H1 (cell line): ENCODE measurements around the gene CCNI. TPM values are rescaled to one million over a fixed set of nuclear protein-coding genes. Genes with fewer than 3 reads are reported as not detected.

Source experiments
- CTCF ChIA-PET: fragments of 300-600 bp; sonication (Branson Sonifier 250); formaldehyde crosslinking; loops from one replicate; lab custom pipeline; 2021; ENCODE audit not compliant: partially characterized antibody; lab: Charles Lee
- POLR2A ChIA-PET: fragments of 300-600 bp; sonication (Branson Sonifier 250); formaldehyde crosslinking; loops from one replicate; lab custom pipeline; 2021; ENCODE audit warnings: inconsistent platforms; ENCODE audit not compliant: partially characterized antibody; lab: Charles Lee
- DNase-seq, 2 experiments: peaks; one replicate each; pipeline versions ENCODE4 v3.0.0 to v3.0.0-alpha.2; 2010 to 2022; ENCODE audit warnings: low spot score in 2 of 2, low read depth in 1 of 2, mixed read lengths in 1 of 2
- FAIRE-seq: peaks from 2 replicates; lab custom pipeline; 2011; peaks lifted over from hg19 to GRCh38; lab: Jason Lieb, UNC
- H2AFZ ChIP-seq: 2 replicates; pipeline ENCODE4 v1.8.1; 2012; ENCODE audit warnings: low read length, inconsistent platforms
- H2AK5ac ChIP-seq: 2 replicates; pipeline ENCODE4 v1.6.1; 2013; ENCODE audit warnings: low read depth, low read length
- H2BK120ac ChIP-seq: replicated peaks from 2 replicates; pipeline ENCODE3; 2013; ENCODE audit warnings: low read depth, low read length, inconsistent platforms
- H2BK12ac ChIP-seq: 2 replicates; pipeline ENCODE4 v1.6.1; 2013; ENCODE audit warnings: low read depth, low read length
- H2BK15ac ChIP-seq: 2 replicates; pipeline ENCODE4 v1.6.1; 2013; ENCODE audit warnings: low read length
- H2BK20ac ChIP-seq: 2 replicates; pipeline ENCODE4 v1.6.1; 2013; ENCODE audit warnings: low read length
- H2BK5ac ChIP-seq: 2 replicates; pipeline ENCODE4 v1.6.1; 2013; ENCODE audit warnings: low read depth, low read length
- H3K14ac ChIP-seq: 2 replicates; pipeline ENCODE4 v1.6.1; 2013; ENCODE audit warnings: inconsistent platforms; ENCODE audit not compliant: insufficient read length
- H3K18ac ChIP-seq: 2 replicates; pipeline ENCODE4 v1.6.1; 2013; ENCODE audit warnings: low read length; ENCODE audit errors: extremely low read depth
- H3K23ac ChIP-seq: 2 replicates; pipeline ENCODE4 v1.6.1; 2013; ENCODE audit warnings: inconsistent platforms; ENCODE audit not compliant: insufficient read length
- H3K23me2 ChIP-seq: 2 replicates; pipeline ENCODE4 v1.6.1; 2013; ENCODE audit warnings: low read depth, low read length
- H3K27ac ChIP-seq: 2 replicates; pipeline ENCODE4 v1.6.1; 2011; ENCODE audit warnings: low read depth, low read length, inconsistent platforms
- H3K27me3 ChIP-seq, 4 experiments: replicated peaks in 1 of 4; 1 replicate in 1 of 4; 2 replicates in 3 of 4; pipeline versions ENCODE4 v1.6.1 to v1.8.1; 2011 to 2013; ENCODE audit warnings: low read length in 3 of 4, mild to moderate bottlenecking in 3 of 4, inconsistent platforms in 2 of 4, mixed read lengths in 2 of 4, moderate library complexity in 1 of 4; ENCODE audit not compliant: control insufficient read depth in 3 of 4, insufficient read depth in 3 of 4; ENCODE audit errors: extremely low read depth in 1 of 4
- H3K36me3 ChIP-seq, 4 experiments: 2 replicates each; pipeline versions ENCODE4 v1.6.1 to v1.8.1; 2011 to 2013; ENCODE audit warnings: mild to moderate bottlenecking in 4 of 4, low read length in 3 of 4, moderate library complexity in 2 of 4, control low read depth in 1 of 4, inconsistent platforms in 1 of 4; ENCODE audit not compliant: insufficient read depth in 4 of 4, control insufficient read depth in 2 of 4
- H3K4ac ChIP-seq: replicated peaks from 2 replicates; pipeline ENCODE3; 2013; ENCODE audit warnings: low read length, low read depth, mixed read lengths, inconsistent platforms; ENCODE audit not compliant: insufficient read length
- H3K4me1 ChIP-seq, 4 experiments: replicated peaks in 1 of 4; 1 replicate in 1 of 4; 2 replicates in 3 of 4; pipeline versions ENCODE4 v1.6.1 to v1.8.1; 2011 to 2013; ENCODE audit warnings: low read length in 3 of 4, inconsistent platforms in 2 of 4, mixed read lengths in 1 of 4; ENCODE audit not compliant: insufficient read depth in 4 of 4, control insufficient read depth in 3 of 4
- H3K4me2 ChIP-seq, 2 experiments: 2 replicates each; pipeline versions ENCODE4 v1.6.1 to v1.8.1; 2011 to 2013; ENCODE audit warnings: low read depth in 2 of 2, low read length in 2 of 2, control low read depth in 1 of 2, inconsistent platforms in 1 of 2, mild to moderate bottlenecking in 1 of 2; ENCODE audit not compliant: insufficient read depth in 1 of 2
- H3K4me3 ChIP-seq, 4 experiments: fragments of 200-600, 300-600 bp in 1 of 4; sonication (generic), shearing (Covaris generic), sonication (Bioruptor Twin) in 1 of 4; 2 replicates each; pipeline versions ENCODE4 v1.5.1 to v1.8.1; 2011 to 2016; ENCODE audit warnings: low read length in 4 of 4, low read depth in 3 of 4, control low read depth in 2 of 4, inconsistent platforms in 2 of 4, mild to moderate bottlenecking in 2 of 4, mixed read lengths in 1 of 4, moderate library complexity in 1 of 4; ENCODE audit not compliant: insufficient read depth in 2 of 4; ENCODE audit errors: extremely low read depth in 1 of 4
- H3K56ac ChIP-seq: replicated peaks from 2 replicates; pipeline ENCODE3; 2013; ENCODE audit warnings: low read depth, mild to moderate bottlenecking, mixed read lengths, low read length, inconsistent platforms; ENCODE audit not compliant: insufficient read length
- H3K79me1 ChIP-seq: 2 replicates; pipeline ENCODE4 v1.6.1; 2013; ENCODE audit warnings: low read depth, low read length, control low read depth
- H3K79me2 ChIP-seq, 2 experiments: 2 replicates each; pipeline versions ENCODE4 v1.6.1 to v1.8.1; 2012 to 2013; ENCODE audit warnings: low read length in 2 of 2, mild to moderate bottlenecking in 2 of 2, inconsistent platforms in 1 of 2; ENCODE audit not compliant: insufficient read depth in 2 of 2, control insufficient read depth in 1 of 2
- H3K9ac ChIP-seq, 4 experiments: replicated peaks in 1 of 4; 1 replicate in 1 of 4; 2 replicates in 3 of 4; pipeline versions ENCODE4 v1.6.1 to v1.8.1; 2011 to 2013; ENCODE audit warnings: low read depth in 3 of 4, low read length in 3 of 4, control low read depth in 2 of 4, mild to moderate bottlenecking in 2 of 4, moderate library complexity in 2 of 4, inconsistent platforms in 1 of 4; ENCODE audit errors: extremely low read depth in 1 of 4
- H3K9me3 ChIP-seq, 2 experiments: 2 replicates each; pipeline versions ENCODE4 v1.6.1 to v1.8.1; 2012 to 2013; ENCODE audit warnings: mild to moderate bottlenecking in 2 of 2, moderate library complexity in 2 of 2, control low read depth in 1 of 2, inconsistent platforms in 1 of 2, low read depth in 1 of 2, low read length in 1 of 2, mixed read lengths in 1 of 2; ENCODE audit not compliant: insufficient read depth in 2 of 2
- H4K20me1 ChIP-seq, 2 experiments: replicated peaks in 1 of 2; 2 replicates each; pipeline versions ENCODE3 to v1.8.1; 2011 to 2013; ENCODE audit warnings: inconsistent platforms in 2 of 2, low read length in 2 of 2, mild to moderate bottlenecking in 1 of 2; ENCODE audit not compliant: insufficient read depth in 2 of 2, control insufficient read depth in 1 of 2
- H4K5ac ChIP-seq: 2 replicates; pipeline ENCODE4 v1.6.1; 2013; ENCODE audit warnings: low read length, low read depth, mixed read lengths, inconsistent platforms; ENCODE audit not compliant: insufficient read length
- H4K8ac ChIP-seq: 2 replicates; pipeline ENCODE4 v1.8.0; 2013; ENCODE audit warnings: mild to moderate bottlenecking, moderate library complexity, low read length, inconsistent platforms; ENCODE audit not compliant: insufficient read depth; ENCODE audit errors: extremely low read depth
- H4K91ac ChIP-seq: replicated peaks from 2 replicates; pipeline ENCODE3; 2013; ENCODE audit warnings: low read length, mixed read lengths, inconsistent platforms; ENCODE audit not compliant: insufficient read length
- ATF2 ChIP-seq: IDR thresholded peaks from 2 replicates; pipeline ENCODE4 v1.6.1; 2012; ENCODE audit warnings: low read length, inconsistent platforms
- CEBPB ChIP-seq: IDR thresholded peaks from 2 replicates; pipeline ENCODE4 v1.6.1; 2012; ENCODE audit warnings: low read depth, low read length
- CREB1 ChIP-seq: IDR thresholded peaks from 2 replicates; pipeline ENCODE4 v1.6.1; 2012; ENCODE audit warnings: inconsistent platforms
- HDAC2 ChIP-seq, 2 experiments: fragments of 300-600 bp in 1 of 2; sonication (generic) in 1 of 2; IDR thresholded peaks; 2 replicates each; pipeline ENCODE4 v1.6.1; 2011 to 2012; ENCODE audit warnings: low read depth in 2 of 2, low read length in 2 of 2, mild to moderate bottlenecking in 2 of 2, moderate library complexity in 2 of 2, borderline replicate concordance in 1 of 2, inconsistent platforms in 1 of 2
- KDM1A ChIP-seq: fragments of 200-600, 300-600 bp; sonication (generic); IDR thresholded peaks from 2 replicates; pipeline ENCODE4 v1.7.1; 2016; ENCODE audit warnings: mild to moderate bottlenecking, low read length, borderline replicate concordance
- RFX5 ChIP-seq: IDR thresholded peaks from 2 replicates; pipeline ENCODE4 v1.6.1; 2011; ENCODE audit warnings: low read depth, low read length, improper control_type of control experiment, borderline replicate concordance
- SIRT6 ChIP-seq: IDR thresholded peaks from one replicate; pipeline ENCODE4 v1.7.1; 2012; ENCODE audit warnings: low read length, inconsistent platforms
- WGBS, 2 experiments: shearing (Covaris generic) in 1 of 2; methylation state at CpG; one replicate each; pipeline versions ENCODE4 v1.1.6 to v1.1.7; 2013 to 2015; ENCODE audit warnings: low lambda C conversion rate in 2 of 2, mixed read lengths in 2 of 2, inconsistent platforms in 1 of 2, low coverage in 1 of 2, missing lambda C conversion rate in 1 of 2; ENCODE audit not compliant: insufficient replicate concordance in 2 of 2, insufficient coverage in 1 of 2, insufficient read length in 1 of 2; ENCODE audit errors: extremely low coverage in 1 of 2, missing lambda C conversion rate in 1 of 2; 5-methylcytosine and 5-hydroxymethylcytosine counted together
- polyA plus RNA-seq, 7 experiments: library from polyadenylated mRNA; depleted of rRNA in 3 of 7; stranded (reverse) in 5 of 7; unstranded in 2 of 7; fragments of >200 nt in 5 of 7; fragments of 200-250 nt in 2 of 7; gene quantifications; 1 replicate in 5 of 7; 2 replicates in 1 of 7; 4 replicates in 1 of 7; pipeline versions ENCODE4 v1.2.1 to v1.2.3, GENCODE V29; 2011 to 2013; ENCODE audit warnings: missing spikeins in 2 of 7, mixed read lengths in 2 of 7
- total RNA-seq: library from RNA; stranded (reverse); fragmentation: NEBNext Ultra II Directional; extraction: Animal tissue kit (Norgen Biotek cat#: 25700); gene quantifications from 2 replicates; pipeline ENCODE4 v1.2.1, GENCODE V29; 2021

The CCNI gene
- total and polyA plus RNA-seq, 2 of the 8 experiments (the other 6 are each of a cell fraction or from before 2014, with no cell fraction given) = 97.8 to 234 TPM

GRCh38 chr4:77015390-77015789 lies 60.4 kb downstream of the CCNI start:
- Histone ChIP-seq H3K79me1 (no peaks in the 10 kb centered on the region), H3K23ac (no peak overlapping the region), H3K4me1 (peaks cover 0 to 15% (median 8%) of the 10 kb centered on the region in 4 experiments; a peak in 6 of 7 replicates), H3K79me2 (no peaks in the 10 kb centered on the region), H2BK120ac (peak overlapping the region; percentile 35), H2BK12ac (no peak overlapping the region), H4K91ac (peak overlapping the region; percentile 11), H3K18ac (no peak overlapping the region), H4K20me1 (peaks cover 0 to 3% of the 10 kb centered on the region in 2 experiments), H2AK5ac (no peak overlapping the region), H4K5ac (no peak overlapping the region), H4K8ac (no peak overlapping the region), H3K36me3 (peaks cover 0 to 21% (median 7%) of the 10 kb centered on the region in 4 experiments; a peak in 4 of 8 replicates), H3K27me3 (no peaks in the 10 kb centered on the region), H3K14ac (no peak overlapping the region), H3K9me3 (no peaks in the 10 kb centered on the region), H2AFZ (no peak overlapping the region), H2BK15ac (no peak overlapping the region), H2BK20ac (no peak overlapping the region), H3K56ac (no peak overlapping the region), H3K27ac (no peak overlapping the region), H3K4me3 (no peak overlapping the region), H3K4ac (no peak overlapping the region), H2BK5ac (no peak overlapping the region), H3K9ac (no peak overlapping the region), H3K23me2 (no peaks in the 10 kb centered on the region), H3K4me2 (no peak overlapping the region)
- ChIA-PET CTCF (interaction anchor here (0.9 kb wide), 1 partner anchor 28 kb away, joined by 4 read pairs; no protein-coding TSS in a partner anchor), POLR2A (interaction anchor here (1.3 kb wide), 1 partner anchor 14 kb away, joined by 3 read pairs; no protein-coding TSS in a partner anchor)
- DNase-seq (no peak), FAIRE-seq (peak; percentile 76)
- 0 out of 2 replicates have a peak, but pooled peaks have one; percentile 27 for TF ChIP-seq ATF2
- TF ChIP-seq KDM1A = no peak
- TF ChIP-seq CREB1 = 0 out of 2 replicates have a peak, but pooled peaks have one; percentile 43
- TF ChIP-seq CEBPB = peak; percentile 51; the same call in 1 of the 2 replicates
- no peak for TF ChIP-seq RFX5
- 0 out of 4 replicates have a peak, but pooled peaks of 1 of the 2 experiments have one; percentile 32 for TF ChIP-seq HDAC2 (IDR thresholded peaks at IDR 0.05; ENCODE audit: borderline replicate concordance in 1 of 2, low read depth in 2 of 2, low read length in 2 of 2)
- no peak for TF ChIP-seq SIRT6
- 21% methylated on average over 1 of the region's 1 CpG; no CpG with 5 or more reads in 1 of the 2 experiments for WGBS, 2 experiments
